ENCODE measurements around the gene RNASE9. TPM values are rescaled to one million over a fixed set of nuclear protein-coding genes. Genes with fewer than 3 reads are reported as not detected.

RNASE9 gene
- not detected for total RNA-seq
- long read RNA-seq, donor 1: 0 reads
- long read RNA-seq, donor 2: 0 reads

- ATAC-seq (no peak), DNase-seq (no peak)
- intact Hi-C loops (cut with DNase I, micrococcal nuclease): no loop called here
- no peaks in the 10 kb centered on the region for H3K9me3 ChIP-seq
- H3K4me1 ChIP-seq (ENCODE audit: low read depth): no peaks in the 10 kb centered on the region
- no peak within 1 kb of the TSS for H3K4me3 ChIP-seq
- no peak for TF ChIP-seq CTCF (IDR thresholded peaks at IDR 0.05)
- no peaks in the 10 kb centered on the region for H3K36me3 ChIP-seq (ENCODE audit: low read depth)
Observed at GRCh38 chr14:20560961-20561360, at the start of gene RNASE9. Gene RNASE9, minus strand, starts transcription at chr14:20561047.

GRCh38 chr14:20610002-20610765, 49.3 kb upstream of the RNASE9 start:
- Histone ChIP-seq H3K4me3 (peak overlapping the region; percentile 33), H3K4me1 (ENCODE audit: low read depth) (peaks cover 12% of the 10 kb centered on the region), H3K36me3 (ENCODE audit: low read depth) (no peaks in the 10 kb centered on the region), H3K9me3 (no peaks in the 10 kb centered on the region)
- ATAC-seq (peak; percentile 41), DNase-seq (peak; percentile 78 to 86 (median 84))
- intact Hi-C loops (cut with DNase I, micrococcal nuclease): loop anchor here (5.0 kb wide), 2 partner anchors 72 to 198 kb away; partner anchors contain the start of genes RNASE4 (in 2 of the 2) and TEP1 (in 1 of the 2)
- no peak for TF ChIP-seq CTCF (IDR thresholded peaks at IDR 0.05)

- Histone ChIP-seq H3K4me3 (peak overlapping the region; percentile 33), H3K36me3 (ENCODE audit: low read depth) (no peaks in the 10 kb centered on the region), H3K9me3 (no peaks in the 10 kb centered on the region), H3K4me1 (ENCODE audit: low read depth) (peaks cover 12% of the 10 kb centered on the region)
- ATAC-seq (peak; percentile 68), DNase-seq (peak; percentile 61 to 81 (median 66))
- TF ChIP-seq CTCF (IDR thresholded peaks at IDR 0.05): peak; percentile 86
- intact Hi-C loops (cut with DNase I, micrococcal nuclease): loop anchor here (5.0 to 10.0 kb wide), 5 partner anchors 73 to 282 kb away; partner anchors contain the start of genes RNASE4 (in 2 of the 2) and TEP1 (in 1 of the 2)
Observed at GRCh38 chr14:20609215-20610001, 48.6 kb upstream of the RNASE9 start.

- ATAC-seq: no peak
- Histone ChIP-seq H3K36me3 (ENCODE audit: low read depth) (no peaks in the 10 kb centered on the region), H3K4me1 (ENCODE audit: low read depth) (peaks cover 7% of the 10 kb centered on the region), H3K9me3 (no peaks in the 10 kb centered on the region), H3K4me3 (no peak overlapping the region)
- no peak for TF ChIP-seq CTCF (IDR thresholded peaks at IDR 0.05)
- intact Hi-C loops (cut with DNase I, micrococcal nuclease): loop anchor here (5.0 to 10.0 kb wide), 3 partner anchors 74 to 281 kb away; no protein-coding TSS in a partner anchor
- no peak for DNase-seq
Observed at GRCh38 chr14:20608383-20609110, 47.7 kb upstream of the RNASE9 start.

- Histone ChIP-seq H3K4me1 (ENCODE audit: low read depth) (peaks cover 7% of the 10 kb centered on the region), H3K4me3 (no peak overlapping the region), H3K9me3 (no peaks in the 10 kb centered on the region), H3K36me3 (ENCODE audit: low read depth) (no peaks in the 10 kb centered on the region)
- no peak for DNase-seq
- TF ChIP-seq CTCF (IDR thresholded peaks at IDR 0.05): no peak
- intact Hi-C loops (cut with DNase I, micrococcal nuclease): loop anchor here (5.0 to 10.0 kb wide), 3 partner anchors 73 to 280 kb away; no protein-coding TSS in a partner anchor
- ATAC-seq: no peak
Observed at GRCh38 chr14:20607617-20608016, 46.8 kb upstream of the RNASE9 start.
